ENCODE data around the gene MRPS34. TPM values are rescaled to one million over a fixed set of nuclear protein-coding genes. Genes with fewer than 3 reads are reported as not detected.

Gene MRPS34
- total RNA-seq, 1 donor from 2014 or later: 75.1 TPM

DNA sequence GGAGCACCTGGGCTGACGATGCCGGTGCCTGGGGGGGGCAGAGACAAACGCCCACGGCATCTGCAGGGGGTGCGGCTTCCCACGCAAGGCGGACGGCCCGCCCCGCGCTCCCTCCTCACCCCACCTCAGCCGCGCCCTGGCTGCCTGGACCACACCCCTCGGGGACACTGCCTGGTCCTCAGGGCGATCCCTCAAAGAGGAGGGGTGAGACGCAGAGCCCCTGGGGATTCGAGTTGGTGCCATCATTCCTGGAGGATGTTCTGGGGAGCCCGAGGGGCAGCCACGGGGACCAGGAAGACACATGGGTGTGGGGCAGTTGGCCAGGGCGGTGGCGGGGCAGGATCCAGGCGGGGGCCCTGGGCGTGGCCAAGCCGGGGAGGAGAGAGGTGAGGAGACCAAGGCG is 16.7 kb upstream of the MRPS34 start:
- no peaks in the 10 kb centered on the region for H3K4me1 Mint-ChIP-seq (ENCODE audit: low read depth, unreplicated experiment)
- H3K36me3 Mint-ChIP-seq (ENCODE audit: unreplicated experiment): no peaks in the 10 kb centered on the region
- TF ChIP-seq, protein P1, sequence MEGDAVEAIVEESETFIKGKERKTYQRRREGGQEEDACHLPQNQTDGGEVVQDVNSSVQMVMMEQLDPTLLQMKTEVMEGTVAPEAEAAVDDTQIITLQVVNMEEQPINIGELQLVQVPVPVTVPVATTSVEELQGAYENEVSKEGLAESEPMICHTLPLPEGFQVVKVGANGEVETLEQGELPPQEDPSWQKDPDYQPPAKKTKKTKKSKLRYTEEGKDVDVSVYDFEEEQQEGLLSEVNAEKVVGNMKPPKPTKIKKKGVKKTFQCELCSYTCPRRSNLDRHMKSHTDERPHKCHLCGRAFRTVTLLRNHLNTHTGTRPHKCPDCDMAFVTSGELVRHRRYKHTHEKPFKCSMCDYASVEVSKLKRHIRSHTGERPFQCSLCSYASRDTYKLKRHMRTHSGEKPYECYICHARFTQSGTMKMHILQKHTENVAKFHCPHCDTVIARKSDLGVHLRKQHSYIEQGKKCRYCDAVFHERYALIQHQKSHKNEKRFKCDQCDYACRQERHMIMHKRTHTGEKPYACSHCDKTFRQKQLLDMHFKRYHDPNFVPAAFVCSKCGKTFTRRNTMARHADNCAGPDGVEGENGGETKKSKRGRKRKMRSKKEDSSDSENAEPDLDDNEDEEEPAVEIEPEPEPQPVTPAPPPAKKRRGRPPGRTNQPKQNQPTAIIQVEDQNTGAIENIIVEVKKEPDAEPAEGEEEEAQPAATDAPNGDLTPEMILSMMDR (IDR thresholded peaks at IDR 0.05; ENCODE audit: partially characterized antibody, unreplicated experiment): no peak
- no peak overlapping the region for H3K27ac Mint-ChIP-seq (ENCODE audit: unreplicated experiment)
- H3K4me3 Mint-ChIP-seq (ENCODE audit: unreplicated experiment): no peak overlapping the region
- H3K27me3 Mint-ChIP-seq (ENCODE audit: unreplicated experiment): no peaks in the 10 kb centered on the region
- peaks cover 2% of the 10 kb centered on the region for H3K9me3 Mint-ChIP-seq (ENCODE audit: unreplicated experiment)
- peak; percentile 17 for DNase-seq

- H3K27ac Mint-ChIP-seq (ENCODE audit: unreplicated experiment): no peak overlapping the region
These were observed 15.8 kb upstream of the MRPS34 start for GRCh38 chr16:1788708-1789100.

DNA sequence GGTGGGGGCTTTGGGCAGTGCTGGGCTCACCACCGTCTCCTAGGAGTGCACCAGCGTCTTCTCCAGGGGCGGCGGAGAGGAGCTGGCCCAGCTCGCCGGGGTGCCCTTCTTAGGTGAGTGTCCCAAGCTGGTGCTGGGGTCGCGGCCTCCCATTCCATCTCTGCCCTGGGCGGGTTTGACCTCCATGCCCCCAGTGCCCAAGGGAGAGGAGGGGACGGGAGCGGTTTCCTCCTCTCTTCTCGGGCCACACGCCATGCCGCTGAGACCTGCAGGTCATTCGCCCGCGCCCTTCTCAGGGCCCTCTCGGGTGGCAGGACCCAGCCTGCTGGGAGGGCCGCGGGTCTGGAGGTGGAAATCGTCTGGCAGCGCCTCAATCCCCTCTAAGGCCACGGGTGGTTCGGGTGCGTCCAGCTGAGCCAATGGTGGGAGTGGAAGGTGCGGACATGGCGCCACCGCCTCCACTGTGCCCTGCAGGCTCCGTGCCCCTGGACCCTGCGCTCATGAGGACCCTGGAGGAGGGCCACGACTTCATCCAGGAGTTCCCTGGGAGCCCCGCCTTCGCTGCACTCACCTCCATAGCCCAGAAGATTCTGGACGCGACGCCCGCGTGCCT is 15.3 kb upstream of the MRPS34 start:
- no peaks in the 10 kb centered on the region for H3K36me3 Mint-ChIP-seq (ENCODE audit: unreplicated experiment)
- H3K4me1 Mint-ChIP-seq (ENCODE audit: low read depth, unreplicated experiment): no peaks in the 10 kb centered on the region
- peak; percentile 16 for DNase-seq
- no peak overlapping the region for H3K4me3 Mint-ChIP-seq (ENCODE audit: unreplicated experiment)
- H3K27ac Mint-ChIP-seq (ENCODE audit: unreplicated experiment): no peak overlapping the region
- TF ChIP-seq, protein P1 (IDR thresholded peaks at IDR 0.05; ENCODE audit: partially characterized antibody, unreplicated experiment): no peak
- H3K9me3 Mint-ChIP-seq (ENCODE audit: unreplicated experiment): peaks cover 2% of the 10 kb centered on the region
- peaks cover 3% of the 10 kb centered on the region for H3K27me3 Mint-ChIP-seq (ENCODE audit: unreplicated experiment)

More at GRCh38 chr16:1788708-1789100, 15.8 kb upstream of the MRPS34 start:
- DNase-seq: peak; percentile 15
- Mint-ChIP-seq H3K27me3 (ENCODE audit: unreplicated experiment) (no peaks in the 10 kb centered on the region), H3K4me1 (ENCODE audit: low read depth, unreplicated experiment) (no peaks in the 10 kb centered on the region), H3K9me3 (ENCODE audit: unreplicated experiment) (peaks cover 2% of the 10 kb centered on the region), H3K36me3 (ENCODE audit: unreplicated experiment) (no peaks in the 10 kb centered on the region), H3K4me3 (ENCODE audit: unreplicated experiment) (no peak overlapping the region)
- TF ChIP-seq, protein P1 (IDR thresholded peaks at IDR 0.05; ENCODE audit: partially characterized antibody, unreplicated experiment): no peak

DNA sequence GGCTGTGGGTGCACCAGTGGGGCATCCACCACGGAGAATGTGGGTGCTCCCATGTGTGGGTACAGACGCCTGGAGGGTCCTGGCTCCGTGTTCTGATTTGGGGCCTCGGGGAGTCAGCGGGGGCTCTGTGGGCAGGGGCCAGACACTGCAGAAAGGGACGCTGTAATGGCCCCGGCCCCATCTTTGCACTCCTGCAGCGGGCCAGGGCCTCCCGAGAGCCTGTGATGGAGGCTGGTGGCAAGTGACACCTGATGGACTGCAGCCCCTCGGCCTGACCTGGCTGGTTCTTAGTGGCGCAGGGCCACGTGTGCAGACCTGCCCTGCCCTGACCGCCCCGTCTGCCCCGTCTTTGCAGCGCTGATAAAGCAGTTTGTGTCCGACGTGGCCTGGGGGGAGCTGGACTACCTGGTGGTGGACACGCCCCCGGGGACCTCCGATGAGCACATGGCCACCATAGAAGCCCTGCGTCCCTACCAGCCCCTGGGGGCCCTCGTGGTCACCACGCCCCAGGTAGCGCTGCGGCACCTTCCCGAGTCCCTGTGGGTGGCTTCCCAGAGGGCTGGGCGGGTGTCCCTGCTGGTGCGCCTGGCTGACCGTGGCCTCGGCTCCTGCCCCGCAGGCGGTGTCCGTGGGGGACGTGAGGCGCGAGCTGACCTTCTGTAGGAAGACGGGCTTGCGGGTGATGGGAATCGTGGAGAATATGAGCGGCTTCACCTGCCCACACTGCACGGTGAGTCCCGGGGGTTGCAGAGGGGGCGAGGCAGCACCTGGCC is 14.6 kb upstream of the MRPS34 start:
- Mint-ChIP-seq H3K4me1 (ENCODE audit: low read depth, unreplicated experiment) (no peaks in the 10 kb centered on the region), H3K27me3 (ENCODE audit: unreplicated experiment) (peaks cover 7% of the 10 kb centered on the region), H3K27ac (ENCODE audit: unreplicated experiment) (no peak overlapping the region), H3K36me3 (ENCODE audit: unreplicated experiment) (no peaks in the 10 kb centered on the region), H3K9me3 (ENCODE audit: unreplicated experiment) (peaks cover 3% of the 10 kb centered on the region), H3K4me3 (ENCODE audit: unreplicated experiment) (no peak overlapping the region)
- peak; percentile 20 for DNase-seq
- TF ChIP-seq, protein P1 (IDR thresholded peaks at IDR 0.05; ENCODE audit: partially characterized antibody, unreplicated experiment): no peak

DNA sequence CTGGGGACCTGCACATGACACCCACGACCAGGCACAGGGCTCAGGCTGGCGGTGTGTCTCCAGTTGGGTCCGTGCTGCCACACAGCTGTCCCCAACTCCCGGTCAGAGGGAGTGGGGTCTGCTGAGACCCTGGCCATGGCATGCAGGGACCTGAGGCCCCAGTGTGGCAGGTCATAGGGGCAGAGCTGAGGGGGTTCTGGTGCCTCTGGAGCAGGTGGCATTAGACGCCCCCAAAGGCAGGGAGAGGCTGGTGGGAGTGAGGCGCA is 14.1 kb upstream of the MRPS34 start:
- H3K4me1 Mint-ChIP-seq (ENCODE audit: low read depth, unreplicated experiment): no peaks in the 10 kb centered on the region
- H3K27me3 Mint-ChIP-seq (ENCODE audit: unreplicated experiment): peaks cover 8% of the 10 kb centered on the region
- H3K27ac Mint-ChIP-seq (ENCODE audit: unreplicated experiment): no peak overlapping the region
- TF ChIP-seq, protein P1 (IDR thresholded peaks at IDR 0.05; ENCODE audit: partially characterized antibody, unreplicated experiment): no peak
- H3K4me3 Mint-ChIP-seq (ENCODE audit: unreplicated experiment): no peak overlapping the region
- no peak for DNase-seq
- H3K36me3 Mint-ChIP-seq (ENCODE audit: unreplicated experiment): no peaks in the 10 kb centered on the region
- H3K9me3 Mint-ChIP-seq (ENCODE audit: unreplicated experiment): peaks cover 3% of the 10 kb centered on the region
